Measurements from ENCODE around the gene KPNB1.

Gene KPNB1

DNA sequence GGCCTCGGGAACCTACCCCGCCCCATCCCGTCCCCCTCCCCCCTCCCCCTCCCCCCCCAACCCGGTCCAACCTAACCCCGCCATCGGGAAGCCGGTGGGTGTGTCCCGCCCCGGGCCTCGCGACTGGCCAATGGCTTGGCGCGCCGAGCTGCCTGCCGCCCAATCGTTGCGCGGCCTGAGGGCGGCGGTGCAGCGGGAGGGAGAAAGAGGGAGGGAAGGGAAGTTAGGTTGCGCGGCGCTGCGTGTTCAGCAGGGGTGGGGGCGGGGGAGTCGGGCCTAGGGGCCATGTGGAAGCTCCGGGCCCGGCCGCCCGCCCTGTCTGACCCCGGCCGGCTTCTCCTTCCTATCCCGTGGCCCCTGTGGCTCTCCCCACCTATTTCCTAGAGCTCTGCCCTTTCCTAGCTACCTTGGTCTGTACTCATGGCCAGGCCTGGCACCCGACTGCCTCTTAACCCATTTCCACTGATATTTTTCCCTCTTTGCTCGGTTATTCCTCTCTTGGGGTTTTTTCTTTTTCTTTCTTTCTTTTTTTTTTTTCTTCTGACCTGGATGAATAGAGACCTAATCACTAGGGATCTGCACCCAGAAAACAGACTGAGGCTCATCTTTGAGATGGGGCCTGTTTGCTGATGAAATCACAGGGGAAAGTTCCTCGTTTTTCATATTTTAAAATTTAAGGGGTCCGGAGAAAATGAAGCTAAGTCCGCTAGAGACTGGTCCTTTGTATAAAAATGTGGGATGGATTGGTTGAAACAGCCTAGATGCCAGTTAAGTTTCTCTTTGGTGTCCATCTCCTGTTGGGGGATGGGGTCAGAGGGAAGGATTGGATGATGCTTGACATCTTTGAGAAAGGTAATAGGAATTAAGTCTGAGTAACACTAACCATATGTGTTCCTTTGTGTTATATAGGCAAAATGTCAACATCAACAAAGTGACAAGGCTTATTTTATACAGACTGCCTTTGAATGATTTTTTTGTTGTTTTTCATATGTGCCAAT, 1.1 kb downstream of the KPNB1 start (continued):
- TF ChIP-seq, protein P1, sequence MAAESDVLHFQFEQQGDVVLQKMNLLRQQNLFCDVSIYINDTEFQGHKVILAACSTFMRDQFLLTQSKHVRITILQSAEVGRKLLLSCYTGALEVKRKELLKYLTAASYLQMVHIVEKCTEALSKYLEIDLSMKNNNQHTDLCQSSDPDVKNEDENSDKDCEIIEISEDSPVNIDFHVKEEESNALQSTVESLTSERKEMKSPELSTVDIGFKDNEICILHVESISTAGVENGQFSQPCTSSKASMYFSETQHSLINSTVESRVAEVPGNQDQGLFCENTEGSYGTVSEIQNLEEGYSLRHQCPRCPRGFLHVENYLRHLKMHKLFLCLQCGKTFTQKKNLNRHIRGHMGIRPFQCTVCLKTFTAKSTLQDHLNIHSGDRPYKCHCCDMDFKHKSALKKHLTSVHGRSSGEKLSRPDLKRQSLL (tag by site-specific recombination; IDR thresholded peaks at IDR 0.05): no peak
- TF ChIP-seq ZNF169 (tag by site-specific recombination; IDR thresholded peaks at IDR 0.05) (no peak), MYNN (tag by site-specific recombination; IDR thresholded peaks at IDR 0.05; ENCODE audit: borderline replicate concordance) (no peak), ZNF184 (tag by site-specific recombination; IDR thresholded peaks at IDR 0.05) (no peak), ZNF548 (tag by site-specific recombination; IDR thresholded peaks at IDR 0.05) (no peak)

DNA sequence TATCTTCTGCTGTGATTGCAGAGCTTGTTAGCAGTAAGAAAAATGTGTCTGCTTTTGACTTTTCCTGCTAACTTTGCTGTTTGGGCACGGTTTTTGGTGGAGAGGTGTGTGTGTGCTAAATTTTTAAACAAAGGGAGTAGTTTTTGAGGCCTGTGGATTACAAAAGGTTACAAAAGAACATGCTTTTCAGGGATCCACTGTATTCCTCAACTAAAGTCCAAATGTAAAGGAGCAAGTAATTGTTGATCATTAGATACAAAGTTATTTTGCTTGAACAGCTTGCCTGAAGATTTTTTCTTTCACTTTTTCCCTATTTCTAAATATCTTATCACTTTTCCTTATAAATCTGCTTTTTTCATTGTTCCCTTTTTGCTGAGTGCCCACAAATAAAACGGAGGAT, 2.0 kb downstream of the KPNB1 start:
- ChIA-PET CTCF (interaction anchor here (0.9 to 2.7 kb wide), 3 partner anchors 12 to 31 kb away, joined by 8 to 9 read pairs (median 8); no protein-coding TSS in a partner anchor), POLR2A (interaction anchor here (1.6 to 3.6 kb wide), 3 partner anchors 11 to 27 kb away, joined by 5 to 48 read pairs (median 21); no protein-coding TSS in a partner anchor)
- Histone ChIP-seq H3K9me3 (ENCODE audit: control insufficient read depth, insufficient read depth, low read depth, low read length) (no peaks in the 10 kb centered on the region), H3K27ac (ENCODE audit: extremely low read depth, low read depth, low read length) (0 out of 2 replicates have a peak overlapping the region, but pooled peaks have one; percentile 3), H3K4me1 (ENCODE audit: control insufficient read depth, insufficient read depth, low read length) (peaks cover 12% of the 10 kb centered on the region), H3K4me3 (ENCODE audit: low read depth, low read length) (no peak overlapping the region; the same call in 1 of the 2 replicates), H3K36me3 (ENCODE audit: control insufficient read depth in 2 of 2, insufficient read depth in 1 of 2, low read length in 2 of 2) (peaks cover 58 to 60% of the 10 kb centered on the region in 2 experiments)
- TF ChIP-seq, protein P2, sequence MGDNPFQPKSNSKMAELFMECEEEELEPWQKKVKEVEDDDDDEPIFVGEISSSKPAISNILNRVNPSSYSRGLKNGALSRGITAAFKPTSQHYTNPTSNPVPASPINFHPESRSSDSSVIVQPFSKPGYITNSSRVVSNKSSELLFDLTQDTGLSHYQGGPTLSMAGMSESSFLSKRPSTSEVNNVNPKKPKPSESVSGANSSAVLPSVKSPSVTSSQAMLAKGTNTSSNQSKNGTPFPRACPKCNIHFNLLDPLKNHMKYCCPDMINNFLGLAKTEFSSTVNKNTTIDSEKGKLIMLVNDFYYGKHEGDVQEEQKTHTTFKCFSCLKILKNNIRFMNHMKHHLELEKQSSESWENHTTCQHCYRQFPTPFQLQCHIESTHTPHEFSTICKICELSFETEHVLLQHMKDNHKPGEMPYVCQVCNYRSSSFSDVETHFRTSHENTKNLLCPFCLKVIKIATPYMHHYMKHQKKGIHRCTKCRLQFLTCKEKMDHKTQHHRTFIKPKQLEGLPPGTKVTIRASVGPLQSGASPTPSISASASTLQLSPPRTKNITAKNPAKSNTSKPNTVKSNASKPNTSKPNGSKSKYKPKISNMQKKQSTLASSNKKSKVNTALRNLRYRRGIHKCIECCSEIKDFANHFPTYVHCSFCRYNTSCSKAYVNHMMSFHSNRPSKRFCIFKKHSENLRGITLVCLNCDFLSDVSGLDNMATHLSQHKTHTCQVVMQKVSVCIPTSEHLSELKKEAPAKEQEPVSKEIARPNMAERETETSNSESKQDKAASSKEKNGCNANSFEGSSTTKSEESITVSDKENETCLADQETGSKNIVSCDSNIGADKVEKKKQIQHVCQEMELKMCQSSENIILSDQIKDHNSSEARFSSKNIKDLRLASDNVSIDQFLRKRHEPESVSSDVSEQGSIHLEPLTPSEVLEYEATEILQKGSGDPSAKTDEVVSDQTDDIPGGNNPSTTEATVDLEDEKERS (tag by site-specific recombination; IDR thresholded peaks at IDR 0.05): no peak
- TF ChIP-seq, protein P3, sequence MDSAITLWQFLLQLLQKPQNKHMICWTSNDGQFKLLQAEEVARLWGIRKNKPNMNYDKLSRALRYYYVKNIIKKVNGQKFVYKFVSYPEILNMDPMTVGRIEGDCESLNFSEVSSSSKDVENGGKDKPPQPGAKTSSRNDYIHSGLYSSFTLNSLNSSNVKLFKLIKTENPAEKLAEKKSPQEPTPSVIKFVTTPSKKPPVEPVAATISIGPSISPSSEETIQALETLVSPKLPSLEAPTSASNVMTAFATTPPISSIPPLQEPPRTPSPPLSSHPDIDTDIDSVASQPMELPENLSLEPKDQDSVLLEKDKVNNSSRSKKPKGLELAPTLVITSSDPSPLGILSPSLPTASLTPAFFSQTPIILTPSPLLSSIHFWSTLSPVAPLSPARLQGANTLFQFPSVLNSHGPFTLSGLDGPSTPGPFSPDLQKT (IDR thresholded peaks at IDR 0.05; ENCODE audit: borderline replicate concordance, low read depth, low read length): no peak

DNA sequence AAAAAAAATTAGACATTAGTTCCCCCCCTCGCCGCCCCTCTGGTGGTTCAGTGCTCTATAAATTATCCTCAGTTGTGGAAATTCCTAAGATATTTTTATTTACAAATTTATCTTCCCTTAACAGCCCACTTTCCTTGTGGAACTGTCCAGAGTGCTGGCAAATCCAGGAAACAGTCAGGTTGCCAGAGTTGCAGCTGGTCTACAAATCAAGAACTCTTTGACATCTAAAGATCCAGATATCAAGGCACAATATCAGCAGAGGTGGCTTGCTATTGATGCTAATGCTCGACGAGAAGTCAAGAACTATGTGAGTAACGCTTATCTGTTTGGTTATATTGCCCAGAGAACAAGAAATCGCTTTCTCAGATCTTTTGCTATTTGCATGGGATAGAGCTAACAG, 2.9 kb downstream of the KPNB1 start:
- Histone ChIP-seq H3K9me3 (ENCODE audit: control insufficient read depth, insufficient read depth, low read depth, low read length) (no peaks in the 10 kb centered on the region), H3K27ac (ENCODE audit: extremely low read depth, low read depth, low read length) (no peak overlapping the region), H3K4me3 (ENCODE audit: low read depth, low read length) (no peak overlapping the region), H3K4me1 (ENCODE audit: control insufficient read depth, insufficient read depth, low read length) (peaks cover 12% of the 10 kb centered on the region), H3K36me3 (ENCODE audit: control insufficient read depth in 2 of 2, insufficient read depth in 1 of 2, low read length in 2 of 2) (peaks cover 66 to 69% of the 10 kb centered on the region in 2 experiments)
- TF ChIP-seq MYNN (tag by site-specific recombination; IDR thresholded peaks at IDR 0.05; ENCODE audit: borderline replicate concordance) (no peak), ZNF292 (tag by site-specific recombination; IDR thresholded peaks at IDR 0.05; ENCODE audit: borderline replicate concordance, low read depth) (no peak), IKZF3 (tag by site-specific recombination; IDR thresholded peaks at IDR 0.05) (no peak)
- TF ChIP-seq, protein P2 (tag by site-specific recombination; IDR thresholded peaks at IDR 0.05): no peak
- TF ChIP-seq, protein P4, sequence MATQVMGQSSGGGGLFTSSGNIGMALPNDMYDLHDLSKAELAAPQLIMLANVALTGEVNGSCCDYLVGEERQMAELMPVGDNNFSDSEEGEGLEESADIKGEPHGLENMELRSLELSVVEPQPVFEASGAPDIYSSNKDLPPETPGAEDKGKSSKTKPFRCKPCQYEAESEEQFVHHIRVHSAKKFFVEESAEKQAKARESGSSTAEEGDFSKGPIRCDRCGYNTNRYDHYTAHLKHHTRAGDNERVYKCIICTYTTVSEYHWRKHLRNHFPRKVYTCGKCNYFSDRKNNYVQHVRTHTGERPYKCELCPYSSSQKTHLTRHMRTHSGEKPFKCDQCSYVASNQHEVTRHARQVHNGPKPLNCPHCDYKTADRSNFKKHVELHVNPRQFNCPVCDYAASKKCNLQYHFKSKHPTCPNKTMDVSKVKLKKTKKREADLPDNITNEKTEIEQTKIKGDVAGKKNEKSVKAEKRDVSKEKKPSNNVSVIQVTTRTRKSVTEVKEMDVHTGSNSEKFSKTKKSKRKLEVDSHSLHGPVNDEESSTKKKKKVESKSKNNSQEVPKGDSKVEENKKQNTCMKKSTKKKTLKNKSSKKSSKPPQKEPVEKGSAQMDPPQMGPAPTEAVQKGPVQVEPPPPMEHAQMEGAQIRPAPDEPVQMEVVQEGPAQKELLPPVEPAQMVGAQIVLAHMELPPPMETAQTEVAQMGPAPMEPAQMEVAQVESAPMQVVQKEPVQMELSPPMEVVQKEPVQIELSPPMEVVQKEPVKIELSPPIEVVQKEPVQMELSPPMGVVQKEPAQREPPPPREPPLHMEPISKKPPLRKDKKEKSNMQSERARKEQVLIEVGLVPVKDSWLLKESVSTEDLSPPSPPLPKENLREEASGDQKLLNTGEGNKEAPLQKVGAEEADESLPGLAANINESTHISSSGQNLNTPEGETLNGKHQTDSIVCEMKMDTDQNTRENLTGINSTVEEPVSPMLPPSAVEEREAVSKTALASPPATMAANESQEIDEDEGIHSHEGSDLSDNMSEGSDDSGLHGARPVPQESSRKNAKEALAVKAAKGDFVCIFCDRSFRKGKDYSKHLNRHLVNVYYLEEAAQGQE (tag by site-specific recombination; IDR thresholded peaks at IDR 0.05): peak; percentile 89
- ChIA-PET CTCF (interaction anchor here (3.5 kb wide), 1 partner anchor 12 kb away, joined by 17 read pairs; no protein-coding TSS in a partner anchor), POLR2A (interaction anchor here (0.6 to 1.0 kb wide), 5 partner anchors 9 to 157 kb away, joined by 3 to 5 read pairs (median 3); no protein-coding TSS in a partner anchor)
